Gastrocnemius medialis (tissue), 4 donors: ENCODE results near the gene CFAP77.

Source experiments
- CTCF ChIP-seq, 5 experiments: fragments of 450-650 bp in 3 of 5; fragments of 200-600 bp in 2 of 5; sonication (generic) in 2 of 5; IDR thresholded peaks in 4 of 5; conservative IDR thresholded peaks in 1 of 5; 1 replicate in 4 of 5; 2 replicates in 1 of 5; pipeline ENCODE4 v1.5.1; 2016 to 2019; ENCODE audit warnings: antibody characterized with exemption in 5 of 5, mild to moderate bottlenecking in 3 of 5, moderate library complexity in 3 of 5
- POLR2A ChIP-seq, 2 donors: fragments of 450-650 bp; IDR thresholded peaks; one replicate each; pipeline ENCODE4 v1.6.1; 2017; ENCODE audit warnings: antibody characterized with exemption in 2 of 2, mild to moderate bottlenecking in 2 of 2, moderate library complexity in 2 of 2

GRCh38 chr9:132517815-132518550 is 108.0 kb downstream of the CFAP77 start:
- TF ChIP-seq POLR2A (IDR thresholded peaks at IDR 0.05) (no peak), CTCF (IDR thresholded peaks at IDR 0.05 in 4 of 5, conservative IDR thresholded peaks at IDR 0.05 in 1 of 5) (no peak)
